Adrenal gland (tissue), 5 donors: ENCODE results near the gene RPS6KA1.
A peak's percentile ranks its signal among the peaks of the same experiment; 100 is the strongest.

Source experiments
- CTCF ChIP-seq, 6 experiments: fragments of 450-650 bp in 4 of 6; fragments of 200-600 bp in 2 of 6; sonication (generic) in 1 of 6; IDR thresholded peaks; 1 replicate in 5 of 6; 2 replicates in 1 of 6; pipeline versions ENCODE4 v1.5.1 to v1.8.0; 2016 to 2021; ENCODE audit warnings: antibody characterized with exemption in 6 of 6, mild to moderate bottlenecking in 2 of 6, moderate library complexity in 1 of 6
- POLR2A ChIP-seq, 2 donors: fragments of 450-650 bp; IDR thresholded peaks; one replicate each; pipeline ENCODE4 v1.6.1; 2017; ENCODE audit warnings: antibody characterized with exemption in 2 of 2, mild to moderate bottlenecking in 2 of 2, moderate library complexity in 1 of 2
- donor health status: DM: no; HTN: no; CAD: no.

DNA sequence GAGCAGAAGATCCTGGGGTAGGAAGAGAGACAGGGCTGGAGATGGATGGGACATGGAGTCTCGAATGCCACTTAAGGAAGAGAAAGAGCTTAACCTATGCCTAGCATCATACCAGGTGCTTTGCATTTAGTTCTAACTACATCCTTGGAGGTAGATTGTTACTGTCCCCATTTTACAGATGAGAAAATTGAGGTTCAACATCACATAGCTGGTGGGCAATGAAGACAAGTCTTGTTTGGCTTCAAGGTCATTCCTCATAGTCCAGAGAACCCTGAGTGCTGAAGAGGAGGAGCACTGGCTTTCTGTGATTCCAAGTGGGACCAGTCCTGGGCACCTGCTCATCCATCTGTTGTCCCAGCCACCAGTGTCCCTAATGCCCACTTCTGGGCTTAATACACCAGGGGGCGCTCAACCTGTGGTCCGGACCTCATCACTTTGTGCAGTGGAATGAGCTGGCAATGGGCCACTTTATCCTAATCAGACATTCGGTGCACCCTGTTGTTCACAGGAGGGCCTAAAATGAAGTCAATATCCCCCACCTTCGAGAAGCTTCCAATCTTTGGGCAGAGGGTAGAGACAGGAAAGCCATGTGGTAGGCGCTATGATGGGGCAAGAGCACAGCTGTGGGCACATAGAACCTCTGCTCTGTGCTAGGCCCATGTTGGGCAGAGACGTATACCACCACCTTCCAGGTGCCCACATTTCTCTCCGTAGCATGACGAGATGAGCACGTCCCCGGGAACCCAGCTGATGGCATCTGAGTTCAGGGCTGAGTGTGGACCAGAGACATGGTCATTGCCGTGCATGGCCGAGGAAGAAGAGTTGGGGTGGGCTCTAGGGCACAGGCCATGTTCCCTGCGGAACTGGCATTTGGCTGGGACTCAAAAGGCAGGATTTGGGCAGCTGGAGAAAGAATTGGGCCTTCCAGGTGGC, 9.2 kb downstream of the RPS6KA1 start:
- TF ChIP-seq CTCF (IDR thresholded peaks at IDR 0.05) (peak; percentile 23 to 54 (median 44)), POLR2A (IDR thresholded peaks at IDR 0.05) (no peak)
